Calu3 (cell line): Measurements from ENCODE around the gene SMIM15. TPM values are rescaled to one million over a fixed set of nuclear protein-coding genes. Genes with fewer than 3 reads are reported as not detected.

ENCODE experiments used
- BruUV-seq: library from RNA; stranded (reverse); fragments of 400-500 nt; replicated peaks from 2 replicates; lab custom pipeline; 2021; lab: Mats Ljungman, UMichigan
- CTCF ChIA-PET: fragments of 300-600 bp; sonication (Branson Sonifier 250); formaldehyde crosslinking; loops from one replicate; lab custom pipeline; 2022; ENCODE audit warnings: antibody characterized with exemption; lab: Charles Lee
- DNase-seq: peaks from one replicate; pipeline ENCODE4 v3.0.0; 2022
- H3K27ac Mint-ChIP-seq: one replicate; pipeline ENCODE4 v1.8.0; 2022; ENCODE audit warnings: mixed read lengths; ENCODE audit not compliant: unreplicated experiment
- H3K27me3 Mint-ChIP-seq: one replicate; pipeline ENCODE4 v1.8.0; 2022; ENCODE audit warnings: mixed read lengths; ENCODE audit not compliant: unreplicated experiment
- H3K36me3 Mint-ChIP-seq: one replicate; pipeline ENCODE4 v1.8.0; 2022; ENCODE audit warnings: mild to moderate bottlenecking, moderate library complexity, mixed read lengths; ENCODE audit not compliant: insufficient read depth, unreplicated experiment
- H3K4me1 Mint-ChIP-seq: one replicate; pipeline ENCODE4 v1.8.0; 2022; ENCODE audit warnings: mild to moderate bottlenecking, low read depth, mixed read lengths; ENCODE audit not compliant: unreplicated experiment
- H3K4me3 Mint-ChIP-seq: one replicate; pipeline ENCODE4 v1.8.0; 2022; ENCODE audit warnings: mild to moderate bottlenecking, low read depth, moderate library complexity, mixed read lengths; ENCODE audit not compliant: unreplicated experiment
- H3K9me3 Mint-ChIP-seq: one replicate; pipeline ENCODE4 v1.8.0; 2022; ENCODE audit warnings: low read depth, mixed read lengths; ENCODE audit not compliant: unreplicated experiment
- intact Hi-C: fragments of 100-400 bp; cut with micrococcal nuclease; formaldehyde crosslinking; loops from one replicate; pipeline ENCODE4 v1.10.0; 2022; ENCODE audit not compliant: unreplicated experiment
- total RNA-seq: library from RNA; stranded (reverse); gene quantifications from 2 replicates; pipeline ENCODE4 v1.2.3, GENCODE V29; 2022
- TF ChIP-seq, protein P1 (sequence below): fragments of 200-600 bp; IDR thresholded peaks from one replicate; pipeline ENCODE4 v1.8.0; 2022; ENCODE audit warnings: antibody characterized with exemption; ENCODE audit not compliant: unreplicated experiment

The SMIM15 gene
- total RNA-seq, 1 experiment from 2014 or later, result 89.6 TPM

DNA sequence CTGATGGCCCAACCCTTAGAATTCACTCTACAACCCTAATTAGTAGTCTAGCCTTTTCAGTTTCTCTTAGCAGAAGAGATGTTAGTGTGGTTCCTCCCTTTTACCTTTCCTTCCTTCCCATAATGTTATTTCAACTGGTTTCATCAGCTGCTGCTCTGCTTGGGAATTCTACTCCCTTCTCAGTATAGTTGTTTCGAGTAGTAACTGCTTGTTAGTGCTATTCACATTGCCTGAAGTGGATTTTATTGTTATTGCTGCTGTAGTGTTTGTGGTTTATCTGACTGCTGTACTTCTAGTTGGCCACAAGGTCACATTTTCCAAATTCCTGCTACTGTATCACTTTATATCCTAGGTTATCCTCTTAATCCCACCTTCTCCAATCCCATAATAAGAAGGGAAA, 29.7 kb downstream of the SMIM15 start:
- CTCF ChIA-PET, result no interaction called here
- intact Hi-C loops, result loop anchor here (10.0 kb wide), 1 partner anchor 178 kb away; no protein-coding TSS in a partner anchor
- TF ChIP-seq, protein P1, sequence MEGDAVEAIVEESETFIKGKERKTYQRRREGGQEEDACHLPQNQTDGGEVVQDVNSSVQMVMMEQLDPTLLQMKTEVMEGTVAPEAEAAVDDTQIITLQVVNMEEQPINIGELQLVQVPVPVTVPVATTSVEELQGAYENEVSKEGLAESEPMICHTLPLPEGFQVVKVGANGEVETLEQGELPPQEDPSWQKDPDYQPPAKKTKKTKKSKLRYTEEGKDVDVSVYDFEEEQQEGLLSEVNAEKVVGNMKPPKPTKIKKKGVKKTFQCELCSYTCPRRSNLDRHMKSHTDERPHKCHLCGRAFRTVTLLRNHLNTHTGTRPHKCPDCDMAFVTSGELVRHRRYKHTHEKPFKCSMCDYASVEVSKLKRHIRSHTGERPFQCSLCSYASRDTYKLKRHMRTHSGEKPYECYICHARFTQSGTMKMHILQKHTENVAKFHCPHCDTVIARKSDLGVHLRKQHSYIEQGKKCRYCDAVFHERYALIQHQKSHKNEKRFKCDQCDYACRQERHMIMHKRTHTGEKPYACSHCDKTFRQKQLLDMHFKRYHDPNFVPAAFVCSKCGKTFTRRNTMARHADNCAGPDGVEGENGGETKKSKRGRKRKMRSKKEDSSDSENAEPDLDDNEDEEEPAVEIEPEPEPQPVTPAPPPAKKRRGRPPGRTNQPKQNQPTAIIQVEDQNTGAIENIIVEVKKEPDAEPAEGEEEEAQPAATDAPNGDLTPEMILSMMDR, result no peak

DNA sequence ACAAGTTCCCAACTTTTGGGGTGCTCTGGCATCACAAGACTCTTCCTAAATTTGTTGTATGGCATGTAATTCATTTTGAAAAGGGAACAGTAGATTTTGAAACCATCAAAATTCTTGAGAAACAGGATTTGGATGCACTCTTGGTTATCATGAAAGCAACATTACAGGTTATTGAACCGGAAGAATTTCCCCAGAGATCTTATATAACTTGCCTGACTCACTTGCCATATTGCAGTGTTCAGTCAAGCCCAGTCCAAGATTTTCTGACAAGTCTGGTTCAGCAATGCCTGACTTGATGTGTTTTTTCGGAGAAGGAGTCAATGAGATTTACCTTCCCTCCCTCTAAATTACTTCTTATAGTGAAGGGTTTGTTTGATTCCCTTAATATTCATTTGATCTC, 32.0 kb downstream of the SMIM15 start:
- no peaks in the 10 kb centered on the region for H3K36me3 Mint-ChIP-seq
- H3K4me1 Mint-ChIP-seq, result peaks cover 9% of the 10 kb centered on the region
- intact Hi-C loops, result loop anchor here (10.0 kb wide), 1 partner anchor 175 kb away; no protein-coding TSS in a partner anchor
- H3K27me3 Mint-ChIP-seq, result no peaks in the 10 kb centered on the region
- H3K9me3 Mint-ChIP-seq, result peaks cover 2% of the 10 kb centered on the region
- CTCF ChIA-PET, result no interaction called here
- H3K4me3 Mint-ChIP-seq, result no peak overlapping the region
- BruUV-seq, result no TSS peak
- DNase-seq, result no peak
- no peak overlapping the region for H3K27ac Mint-ChIP-seq
- TF ChIP-seq, protein P1, result no peak

More for the DNA sequence above, 29.7 kb downstream of the SMIM15 start:
- Mint-ChIP-seq H3K27me3 (no peaks in the 10 kb centered on the region), H3K36me3 (no peaks in the 10 kb centered on the region), H3K27ac (no peak overlapping the region), H3K9me3 (no peaks in the 10 kb centered on the region), H3K4me3 (no peak overlapping the region), H3K4me1 (peaks cover 9% of the 10 kb centered on the region)
- DNase-seq, result no peak
- no TSS peak for BruUV-seq

DNA sequence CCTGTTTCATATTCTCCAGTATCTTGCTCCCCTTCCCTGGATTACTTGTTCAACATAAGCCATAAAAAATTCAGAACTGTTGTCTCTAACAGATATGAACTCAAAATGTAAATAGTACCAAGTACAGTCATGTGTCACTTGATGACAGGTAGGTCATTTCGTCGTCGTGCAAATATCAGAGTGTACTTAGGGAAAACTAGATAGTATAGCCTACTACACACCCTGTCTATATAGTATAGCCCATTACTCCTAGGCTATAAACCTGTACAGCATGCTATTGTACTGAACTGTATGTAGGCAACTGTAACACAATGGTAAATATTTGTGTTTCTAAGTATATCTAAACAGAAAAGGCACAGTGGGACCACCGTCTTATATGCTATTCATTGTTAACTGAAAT, 39.1 kb downstream of the SMIM15 start:
- intact Hi-C loops, result no loop called here
- H3K27ac Mint-ChIP-seq, result no peak overlapping the region
- peaks cover 2% of the 10 kb centered on the region for H3K9me3 Mint-ChIP-seq
- CTCF ChIA-PET, result no interaction called here
- DNase-seq, result no peak
- H3K36me3 Mint-ChIP-seq, result no peaks in the 10 kb centered on the region
- no TSS peak for BruUV-seq
- no peak overlapping the region for H3K4me3 Mint-ChIP-seq
- TF ChIP-seq, protein P1, result no peak
- no peaks in the 10 kb centered on the region for H3K4me1 Mint-ChIP-seq
- no peaks in the 10 kb centered on the region for H3K27me3 Mint-ChIP-seq

DNA sequence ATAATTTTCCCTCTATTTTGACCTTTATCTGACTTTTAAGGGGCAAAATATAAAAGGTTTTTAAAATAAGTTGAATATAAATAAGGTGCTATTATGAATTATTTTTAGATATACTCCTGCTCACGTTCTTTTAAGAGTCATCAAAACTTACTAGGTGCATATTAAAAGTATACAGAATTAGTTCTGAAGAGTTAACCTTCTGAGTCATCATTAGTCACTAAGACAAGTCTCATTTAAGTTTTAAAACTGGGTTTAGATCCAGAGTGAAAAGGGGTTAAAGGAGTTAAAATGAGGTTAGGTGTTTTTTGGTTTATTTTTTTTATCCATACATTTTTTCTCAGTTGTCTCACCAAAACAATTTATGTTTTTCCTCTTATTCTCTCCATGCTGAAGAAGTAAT, 41.7 kb downstream of the SMIM15 start:
- intact Hi-C loops, result no loop called here
- Mint-ChIP-seq H3K27ac (no peak overlapping the region), H3K9me3 (no peaks in the 10 kb centered on the region), H3K4me1 (no peaks in the 10 kb centered on the region), H3K36me3 (no peaks in the 10 kb centered on the region), H3K27me3 (no peaks in the 10 kb centered on the region), H3K4me3 (no peak overlapping the region)
- DNase-seq, result no peak
- BruUV-seq, result no TSS peak
- TF ChIP-seq, protein P1, result no peak
- CTCF ChIA-PET, result interaction anchor here (0.5 kb wide), 1 partner anchor 152 kb away, joined by 9 read pairs; no protein-coding TSS in a partner anchor
